Endothelial cell of umbilical vein (primary cell): ENCODE data around the gene HDAC7. TPM values are rescaled to one million over a fixed set of nuclear protein-coding genes. Genes with fewer than 3 reads are reported as not detected.

Source experiments
- BruUV-seq: library from RNA; stranded (reverse); fragments of 400-500 nt; replicated peaks from 2 replicates; lab custom pipeline; 2021; lab: Mats Ljungman, UMichigan
- CTCF ChIA-PET: fragments of 300-600, 350-600 bp; sonication (Branson Sonifier 250); formaldehyde crosslinking; loops from one replicate; lab custom pipeline; 2021; ENCODE audit warnings: antibody characterized with exemption, inconsistent platforms; lab: Charles Lee
- POLR2A ChIA-PET: fragments of 300-600, 350-600 bp; sonication (Branson Sonifier 250); formaldehyde crosslinking; loops from one replicate; lab custom pipeline; 2021; ENCODE audit warnings: antibody characterized with exemption, inconsistent platforms; lab: Charles Lee
- DNase-seq: peaks from one replicate; pipeline ENCODE4 v3.0.0-alpha.2; 2011; ENCODE audit warnings: low read depth, low spot score
- FAIRE-seq: peaks from 2 replicates; lab custom pipeline; 2011; peaks lifted over from hg19 to GRCh38; lab: Jason Lieb, UNC
- H2AFZ ChIP-seq: 2 replicates; pipeline ENCODE4 v1.6.0; 2012; ENCODE audit warnings: low read depth, low read length, control low read depth, inconsistent platforms
- H3K27ac ChIP-seq: 2 replicates; pipeline ENCODE4 v1.5.1; 2011; ENCODE audit warnings: low read depth, mild to moderate bottlenecking, control low read depth, low read length, moderate library complexity; ENCODE audit not compliant: insufficient read depth
- H3K27me3 ChIP-seq, 2 experiments: 2 replicates each; pipeline versions ENCODE4 v1.6.0 to v1.6.1; 2011; ENCODE audit warnings: low read length in 2 of 2, mixed read lengths in 1 of 2; ENCODE audit not compliant: control insufficient read depth in 2 of 2, insufficient read depth in 2 of 2
- H3K36me3 ChIP-seq, 2 experiments: 2 replicates in 1 of 2; 3 replicates in 1 of 2; pipeline ENCODE4 v1.5.1; 2011; ENCODE audit warnings: low read length in 2 of 2, mild to moderate bottlenecking in 1 of 2, moderate library complexity in 1 of 2; ENCODE audit not compliant: control insufficient read depth in 2 of 2, insufficient read depth in 2 of 2; ENCODE audit errors: extremely low read depth in 1 of 2
- H3K4me1 ChIP-seq: 3 replicates; pipeline ENCODE4 v1.5.1; 2011; ENCODE audit warnings: mild to moderate bottlenecking, low read length; ENCODE audit not compliant: control insufficient read depth, insufficient read depth; ENCODE audit errors: extremely low read depth
- H3K4me2 ChIP-seq: 2 replicates; pipeline ENCODE4 v1.6.1; 2011; ENCODE audit warnings: low read length, control low read depth, mixed read lengths; ENCODE audit not compliant: insufficient read depth
- H3K4me3 ChIP-seq, 3 experiments: fragments of 200-600 bp in 1 of 3; sonication (generic), shearing (Covaris generic) in 1 of 3; replicated peaks in 1 of 3; 2 replicates each; pipeline ENCODE4 v1.5.1; 2011 to 2016; ENCODE audit warnings: control low read depth in 3 of 3, low read length in 3 of 3, mild to moderate bottlenecking in 2 of 3, inconsistent platforms in 1 of 3, low read depth in 1 of 3, moderate library complexity in 1 of 3; ENCODE audit not compliant: insufficient read depth in 1 of 3
- H3K79me2 ChIP-seq: 2 replicates; pipeline ENCODE4 v1.6.0; 2012; ENCODE audit warnings: low read length, inconsistent platforms; ENCODE audit not compliant: control insufficient read depth, insufficient read depth
- H3K9ac ChIP-seq: replicated peaks from 2 replicates; pipeline ENCODE3; 2011; ENCODE audit warnings: low read length, control low read depth; ENCODE audit not compliant: insufficient read depth; ENCODE audit errors: extremely low read depth
- H3K9me1 ChIP-seq: replicated peaks from 3 replicates; pipeline ENCODE4 v1.6.0; 2011; ENCODE audit warnings: mild to moderate bottlenecking, low read length; ENCODE audit not compliant: control insufficient read depth, insufficient read depth; ENCODE audit errors: extremely low read depth
- H3K9me3 ChIP-seq: replicated peaks from 2 replicates; pipeline ENCODE4 v1.5.1; 2012; ENCODE audit warnings: low read length, inconsistent platforms; ENCODE audit not compliant: control insufficient read depth, insufficient read depth
- H4K20me1 ChIP-seq: replicated peaks from 2 replicates; pipeline ENCODE3; 2011; ENCODE audit warnings: mild to moderate bottlenecking, low read length; ENCODE audit not compliant: control insufficient read depth, insufficient read depth; ENCODE audit errors: extremely low read depth
- CTCF ChIP-seq, 2 donors: IDR thresholded peaks; 1 replicate in 1 of 2; 2 replicates in 1 of 2; pipeline ENCODE4 v1.5.1; 2011; ENCODE audit warnings: low read length in 2 of 2, mild to moderate bottlenecking in 2 of 2, moderate library complexity in 2 of 2, control low read depth in 1 of 2, inconsistent platforms in 1 of 2, low read depth in 1 of 2; ENCODE audit not compliant: insufficient read depth in 1 of 2; ENCODE audit errors: extremely low read depth in 1 of 2
- EZH2 ChIP-seq: IDR thresholded peaks from 2 replicates; pipeline ENCODE4 v1.6.1; 2012; ENCODE audit warnings: borderline replicate concordance, low read depth, mild to moderate bottlenecking, moderate library complexity, low read length, inconsistent platforms; ENCODE audit not compliant: severe bottlenecking
- FOS ChIP-seq: IDR thresholded peaks from 2 replicates; pipeline ENCODE4 v1.6.1; 2011; ENCODE audit warnings: mild to moderate bottlenecking, low read length, moderate library complexity, borderline replicate concordance; ENCODE audit not compliant: insufficient read depth
- GATA2 ChIP-seq: IDR thresholded peaks from 2 replicates; pipeline ENCODE4 v1.7.0; 2011; ENCODE audit warnings: low read depth, mild to moderate bottlenecking, moderate library complexity, mixed read lengths, low read length; ENCODE audit not compliant: insufficient read length, insufficient read depth
- JUN ChIP-seq: IDR thresholded peaks from 2 replicates; pipeline ENCODE4 v1.6.1; 2011; ENCODE audit warnings: borderline replicate concordance, low read depth; ENCODE audit not compliant: insufficient read length, insufficient read depth
- MYC ChIP-seq: IDR thresholded peaks from one replicate; pipeline ENCODE4 v1.6.1; 2011; ENCODE audit warnings: mild to moderate bottlenecking, low read depth, low read length
- POLR2A ChIP-seq: IDR thresholded peaks from 2 replicates; pipeline ENCODE4 v1.6.1; 2012; ENCODE audit warnings: low read depth, mild to moderate bottlenecking, control low read depth, low read length
- POLR2AphosphoS5 ChIP-seq: IDR thresholded peaks from 2 replicates; pipeline ENCODE4 v1.6.1; 2012; ENCODE audit warnings: low read depth, mild to moderate bottlenecking, control low read depth, low read length, moderate library complexity; ENCODE audit not compliant: insufficient read depth
- dilution Hi-C: fragments of 300-500 bp; cut with MboI; formaldehyde crosslinking; loops from one replicate; pipeline ENCODE4 v1.15.0; 2019; ENCODE audit warnings: low sequenced_read_pairs; ENCODE audit not compliant: extremely low pct_ligation_motif_present
- intact Hi-C: fragments of 100-400 bp; cut with micrococcal nuclease; formaldehyde crosslinking; loops from one replicate; pipeline ENCODE4 v1.10.0; 2022
- polyA plus RNA-seq, 4 experiments: library from polyadenylated mRNA; depleted of rRNA in 3 of 4; stranded (reverse) in 3 of 4; unstranded in 1 of 4; fragments of >200 nt; gene quantifications; 2 replicates each; pipeline versions ENCODE4 v1.2.1 to v1.2.3, GENCODE V29; 2011 to 2012; ENCODE audit warnings: missing spikeins in 1 of 4
- total RNA-seq: library from RNA; stranded (reverse); gene quantifications from 2 replicates; pipeline ENCODE4 v1.2.3, GENCODE V29; 2021
- TF ChIP-seq, protein P1 (sequence below): IDR thresholded peaks from 2 replicates; pipeline ENCODE4 v1.6.1; 2011; ENCODE audit not compliant: insufficient read depth, insufficient read length

Gene HDAC7
- total and polyA plus RNA-seq, 2 donors (not counting 3 experiments of a cell fraction or from before 2014, with no cell fraction given): 119 to 249 TPM

GRCh38 chr12:47747126-47747525, 72.6 kb downstream of the HDAC7 start:
- Histone ChIP-seq H3K27me3 (no peaks in the 10 kb centered on the region), H3K79me2 (peaks cover 3% of the 10 kb centered on the region), H3K36me3 (peaks cover 6 to 53% of the 10 kb centered on the region in 2 experiments), H4K20me1 (no peaks in the 10 kb centered on the region), H3K4me1 (no peaks in the 10 kb centered on the region), H3K4me2 (no peak overlapping the region), H3K9me1 (no peaks in the 10 kb centered on the region), H3K9ac (no peak overlapping the region), H2AFZ (no peak overlapping the region), H3K27ac (no peak overlapping the region), H3K9me3 (no peaks in the 10 kb centered on the region), H3K4me3 (no peak overlapping the region)
- POLR2A ChIA-PET: no interaction called here
- CTCF ChIA-PET: interaction anchor here (1.0 to 1.1 kb wide), 2 partner anchors 20 kb away, joined by 5 to 6 read pairs; no protein-coding TSS in a partner anchor
- no TSS peak for BruUV-seq
- intact Hi-C loops (no loop called here), dilution Hi-C loops (no loop called here)
- TF ChIP-seq POLR2A (no peak), GATA2 (no peak), FOS (no peak), CTCF (IDR thresholded peaks at IDR 0.05; ENCODE audit: extremely low read depth in 1 of 2, insufficient read depth in 1 of 2, low read depth in 1 of 2, low read length in 2 of 2) (no peak), JUN (no peak), POLR2AphosphoS5 (no peak), MYC (no peak), EZH2 (no peak)
- TF ChIP-seq, protein P1, sequence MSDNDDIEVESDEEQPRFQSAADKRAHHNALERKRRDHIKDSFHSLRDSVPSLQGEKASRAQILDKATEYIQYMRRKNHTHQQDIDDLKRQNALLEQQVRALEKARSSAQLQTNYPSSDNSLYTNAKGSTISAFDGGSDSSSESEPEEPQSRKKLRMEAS: no peak
- FAIRE-seq: no peak
- DNase-seq: no peak
